Neural cell (in vitro differentiated cells): Measurements from ENCODE around the gene STK32B. TPM values are rescaled to one million over a fixed set of nuclear protein-coding genes. Genes with fewer than 3 reads are reported as not detected.

Source experiments
- H2AFZ ChIP-seq: fragments of 200-600, 300-800 bp; sonication (generic), shearing (Covaris generic); 2 replicates; pipeline ENCODE4 v1.6.0; 2014; ENCODE audit warnings: low read depth, mild to moderate bottlenecking, antibody characterized with exemption, low read length, moderate library complexity
- H3F3A ChIP-seq: fragments of 200-600 bp; shearing (Covaris generic); 2 replicates; pipeline ENCODE4 v1.6.1; 2016; ENCODE audit warnings: mild to moderate bottlenecking, moderate library complexity, mixed read lengths, antibody characterized with exemption, low read length; ENCODE audit not compliant: insufficient read depth, poor library complexity, severe bottlenecking
- H3K27ac ChIP-seq: fragments of 200-600, 300-800 bp; sonication (generic), shearing (Covaris generic); 2 replicates; pipeline ENCODE4 v1.5.1; 2014; ENCODE audit warnings: mild to moderate bottlenecking, low read length, moderate library complexity
- H3K27me3 ChIP-seq: fragments of 300-800, 200-600 bp; sonication (generic), shearing (Covaris generic); 2 replicates; pipeline ENCODE4 v1.6.0; 2014; ENCODE audit warnings: mild to moderate bottlenecking, low read depth, low read length, moderate library complexity; ENCODE audit not compliant: insufficient read depth
- H3K36me3 ChIP-seq: fragments of 300-800, 200-600 bp; sonication (generic), shearing (Covaris generic); 2 replicates; pipeline ENCODE4 v1.5.1; 2014; ENCODE audit warnings: mild to moderate bottlenecking, antibody characterized with exemption, low read length, moderate library complexity; ENCODE audit not compliant: insufficient read depth
- H3K4me2 ChIP-seq: fragments of 300-800, 200-600 bp; sonication (generic), shearing (Covaris generic); 2 replicates; pipeline ENCODE4 v1.6.0; 2014; ENCODE audit warnings: mild to moderate bottlenecking, low read length
- H3K4me3 ChIP-seq: fragments of 300-800, 200-600 bp; sonication (generic), shearing (Covaris generic); 2 replicates; pipeline ENCODE4 v1.5.1; 2014; ENCODE audit warnings: mild to moderate bottlenecking, low read length, moderate library complexity
- H3K79me2 ChIP-seq: fragments of 200-600 bp; shearing (Covaris generic); replicated peaks from 2 replicates; pipeline ENCODE4 v1.6.0; 2014; ENCODE audit warnings: mild to moderate bottlenecking, low read length, moderate library complexity; ENCODE audit not compliant: insufficient read depth
- H3K9ac ChIP-seq: fragments of 300-800, 200-600 bp; sonication (generic), shearing (Covaris generic); 2 replicates; pipeline ENCODE4 v1.6.1; 2016; ENCODE audit warnings: mild to moderate bottlenecking, low read length, mixed read lengths
- H3K9me2 ChIP-seq: fragments of 200-600 bp; shearing (Covaris generic); 2 replicates; pipeline ENCODE4 v1.6.1; 2016; ENCODE audit warnings: mild to moderate bottlenecking, low read length, mixed read lengths; ENCODE audit not compliant: insufficient read depth
- H3K9me3 ChIP-seq: fragments of 200-600, 300-800 bp; sonication (generic), shearing (Covaris generic); 2 replicates; pipeline ENCODE4 v1.6.1; 2016; ENCODE audit warnings: mild to moderate bottlenecking, mixed run types, low read length, moderate library complexity, mixed read lengths
- H4K20me1 ChIP-seq: fragments of 200-600 bp; shearing (Covaris generic); 2 replicates; pipeline ENCODE4 v1.6.1; 2016; ENCODE audit warnings: mild to moderate bottlenecking, mixed run types; ENCODE audit not compliant: insufficient read depth
- EP300 ChIP-seq: fragments of 450-650 bp; conservative IDR thresholded peaks from 2 replicates; pipeline ENCODE4 v1.6.1; 2014; ENCODE audit warnings: antibody characterized with exemption, mild to moderate bottlenecking, moderate library complexity; ENCODE audit not compliant: poor library complexity, severe bottlenecking
- EZH2 ChIP-seq: fragments of 200-600, 300-800 bp; shearing (Covaris generic), sonication (generic); IDR thresholded peaks from 2 replicates; pipeline ENCODE4 v1.6.1; 2014; ENCODE audit warnings: antibody characterized with exemption, low read length, borderline replicate concordance, mild to moderate bottlenecking; ENCODE audit not compliant: insufficient read depth, poor library complexity, severe bottlenecking
- MXI1 ChIP-seq: fragments of 450-650 bp; conservative IDR thresholded peaks from 2 replicates; pipeline ENCODE4 v1.6.1; 2014; ENCODE audit warnings: antibody characterized with exemption, mild to moderate bottlenecking; ENCODE audit not compliant: poor library complexity, severe bottlenecking
- POLR2AphosphoS5 ChIP-seq: IDR thresholded peaks from 2 replicates; pipeline ENCODE4 v1.6.1; 2012
- RAD21 ChIP-seq: fragments of 450-650 bp; conservative IDR thresholded peaks from 2 replicates; pipeline ENCODE4 v1.6.1; 2014; ENCODE audit warnings: antibody characterized with exemption, mild to moderate bottlenecking, moderate library complexity
- REST ChIP-seq: IDR thresholded peaks from 2 replicates; pipeline ENCODE4 v1.6.1; 2012; ENCODE audit warnings: borderline replicate concordance
- SMC3 ChIP-seq: fragments of 450-650 bp; conservative IDR thresholded peaks from 2 replicates; pipeline ENCODE4 v1.6.1; 2014; ENCODE audit warnings: antibody characterized with exemption, mild to moderate bottlenecking, moderate library complexity; ENCODE audit not compliant: poor library complexity
- TAF1 ChIP-seq: IDR thresholded peaks from 2 replicates; pipeline ENCODE4 v1.6.1; 2012; ENCODE audit warnings: low read depth
- polyA plus RNA-seq: library from polyadenylated mRNA; depleted of rRNA; stranded (reverse); fragments of >200 nt; gene quantifications from 2 replicates; pipeline ENCODE4 v1.2.3, GENCODE V29; 2014
- TF ChIP-seq, protein P1 (sequence below): fragments of 450-650 bp; IDR thresholded peaks from 2 replicates; pipeline ENCODE4 v1.5.1; 2014; ENCODE audit warnings: antibody characterized with exemption, mild to moderate bottlenecking, moderate library complexity; ENCODE audit not compliant: poor library complexity, severe bottlenecking

Gene STK32B
- polyA plus RNA-seq, 1 donor from 2014 or later = 42.8 TPM

GRCh38 chr4:5300283-5300682 lies 249.0 kb downstream of the STK32B start:
- no peaks in the 10 kb centered on the region for H4K20me1 ChIP-seq
- no peaks in the 10 kb centered on the region for H3K27me3 ChIP-seq
- no peak overlapping the region for H3K27ac ChIP-seq
- H3K4me2 ChIP-seq = no peak overlapping the region
- no peak for TF ChIP-seq SMC3
- TF ChIP-seq, protein P1, sequence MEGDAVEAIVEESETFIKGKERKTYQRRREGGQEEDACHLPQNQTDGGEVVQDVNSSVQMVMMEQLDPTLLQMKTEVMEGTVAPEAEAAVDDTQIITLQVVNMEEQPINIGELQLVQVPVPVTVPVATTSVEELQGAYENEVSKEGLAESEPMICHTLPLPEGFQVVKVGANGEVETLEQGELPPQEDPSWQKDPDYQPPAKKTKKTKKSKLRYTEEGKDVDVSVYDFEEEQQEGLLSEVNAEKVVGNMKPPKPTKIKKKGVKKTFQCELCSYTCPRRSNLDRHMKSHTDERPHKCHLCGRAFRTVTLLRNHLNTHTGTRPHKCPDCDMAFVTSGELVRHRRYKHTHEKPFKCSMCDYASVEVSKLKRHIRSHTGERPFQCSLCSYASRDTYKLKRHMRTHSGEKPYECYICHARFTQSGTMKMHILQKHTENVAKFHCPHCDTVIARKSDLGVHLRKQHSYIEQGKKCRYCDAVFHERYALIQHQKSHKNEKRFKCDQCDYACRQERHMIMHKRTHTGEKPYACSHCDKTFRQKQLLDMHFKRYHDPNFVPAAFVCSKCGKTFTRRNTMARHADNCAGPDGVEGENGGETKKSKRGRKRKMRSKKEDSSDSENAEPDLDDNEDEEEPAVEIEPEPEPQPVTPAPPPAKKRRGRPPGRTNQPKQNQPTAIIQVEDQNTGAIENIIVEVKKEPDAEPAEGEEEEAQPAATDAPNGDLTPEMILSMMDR = no peak
- no peak for TF ChIP-seq TAF1
- no peak for TF ChIP-seq EP300
- TF ChIP-seq REST = no peak
- no peak for TF ChIP-seq MXI1
- TF ChIP-seq EZH2 = no peak
- TF ChIP-seq RAD21 = no peak
- TF ChIP-seq POLR2AphosphoS5 = no peak
- H3K36me3 ChIP-seq = no peaks in the 10 kb centered on the region
- no peaks in the 10 kb centered on the region for H3K9me2 ChIP-seq
- no peak overlapping the region for H3K4me3 ChIP-seq
- H3K9me3 ChIP-seq = no peaks in the 10 kb centered on the region
- no peaks in the 10 kb centered on the region for H3K79me2 ChIP-seq
- no peak overlapping the region for H3K9ac ChIP-seq
- no peaks in the 10 kb centered on the region for H3F3A ChIP-seq
- H2AFZ ChIP-seq = no peak overlapping the region

DNA sequence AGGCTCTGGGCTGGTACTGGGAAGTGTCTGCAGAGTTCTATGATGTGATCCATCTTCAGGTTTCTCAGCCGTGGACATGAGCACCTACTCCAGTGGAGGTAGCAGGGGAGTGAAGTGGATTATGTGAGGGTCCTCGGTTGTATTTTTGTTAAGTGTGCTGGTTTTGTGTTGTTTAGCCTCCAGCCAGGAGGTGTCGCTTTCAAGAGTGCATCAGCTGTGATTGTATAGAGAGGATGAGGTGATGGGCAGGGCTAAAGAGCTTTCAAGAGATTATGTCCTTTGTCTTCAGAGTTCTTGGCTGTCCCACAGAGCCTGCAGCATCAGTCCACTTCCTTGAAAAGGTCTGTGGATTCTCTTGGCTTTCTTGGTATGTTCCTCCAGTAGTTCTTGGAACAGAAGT lies 256.6 kb downstream of the STK32B start:
- Histone ChIP-seq H3K9ac (no peak overlapping the region), H2AFZ (no peak overlapping the region), H3K9me3 (peaks cover 3% of the 10 kb centered on the region), H3F3A (no peaks in the 10 kb centered on the region), H3K79me2 (no peaks in the 10 kb centered on the region), H4K20me1 (no peaks in the 10 kb centered on the region), H3K27ac (no peak overlapping the region), H3K36me3 (no peaks in the 10 kb centered on the region), H3K4me3 (no peak overlapping the region), H3K9me2 (no peaks in the 10 kb centered on the region), H3K27me3 (no peaks in the 10 kb centered on the region), H3K4me2 (no peak overlapping the region)
- TF ChIP-seq POLR2AphosphoS5 (no peak), SMC3 (no peak), RAD21 (no peak), TAF1 (no peak), EZH2 (no peak), REST (no peak), MXI1 (no peak), EP300 (no peak)
- TF ChIP-seq, protein P1 = no peak
